OCI-LY7 (cell line): ENCODE measurements around the gene VCX. TPM values are rescaled to one million over a fixed set of nuclear protein-coding genes. Genes with fewer than 3 reads are reported as not detected.

Experiments
- BruUV-seq: library from RNA; stranded (reverse); fragments of 400-500 nt; replicated peaks from 2 replicates; lab custom pipeline; 2021; lab: Mats Ljungman, UMichigan
- CTCF ChIA-PET: fragments of 300-600 bp; sonication (Branson Sonifier 250); formaldehyde crosslinking; loops from one replicate; lab custom pipeline; 2022; ENCODE audit warnings: antibody characterized with exemption; ENCODE audit not compliant: unreplicated experiment; lab: Charles Lee
- POLR2A ChIA-PET: fragments of 300-600 bp; sonication (Branson Sonifier 250); formaldehyde crosslinking; loops from one replicate; lab custom pipeline; 2022; ENCODE audit warnings: antibody characterized with exemption; lab: Charles Lee
- DNase-seq: peaks from one replicate; pipeline ENCODE4 v3.0.0-alpha.2; 2015; ENCODE audit warnings: low spot score
- H2AFZ ChIP-seq: fragments of 200-600 bp; sonication (generic), shearing (Covaris generic); 2 replicates; pipeline ENCODE4 v1.6.1; 2014; ENCODE audit warnings: mild to moderate bottlenecking, antibody characterized with exemption, low read length, moderate library complexity
- H3K27ac ChIP-seq: fragments of 200-600 bp; sonication (generic); 2 replicates; pipeline ENCODE4 v1.5.1; 2014; ENCODE audit warnings: mixed run types, low read depth, mild to moderate bottlenecking, moderate library complexity, low read length, inconsistent platforms; ENCODE audit not compliant: poor library complexity, severe bottlenecking
- H3K36me3 ChIP-seq: fragments of 200-600 bp; sonication (generic); 2 replicates; pipeline ENCODE4 v1.6.1; 2014; ENCODE audit warnings: mild to moderate bottlenecking, antibody characterized with exemption, low read length, moderate library complexity, mixed read lengths; ENCODE audit not compliant: insufficient read depth
- H3K4me1 ChIP-seq: fragments of 200-600 bp; sonication (generic); 2 replicates; pipeline ENCODE4 v1.5.1; 2014; ENCODE audit warnings: mild to moderate bottlenecking, low read length; ENCODE audit not compliant: insufficient read depth, poor library complexity, severe bottlenecking
- H3K4me2 ChIP-seq: fragments of 200-600 bp; sonication (generic); 2 replicates; pipeline ENCODE4 v1.6.1; 2014; ENCODE audit warnings: mild to moderate bottlenecking, low read length
- H3K4me3 ChIP-seq: fragments of 200-600 bp; sonication (generic); 2 replicates; pipeline ENCODE4 v1.5.1; 2014; ENCODE audit warnings: mild to moderate bottlenecking, low read depth, low read length; ENCODE audit not compliant: poor library complexity, severe bottlenecking
- H3K79me2 ChIP-seq: fragments of 200-600 bp; sonication (generic); 2 replicates; pipeline ENCODE4 v1.6.1; 2016; ENCODE audit warnings: low read depth, mild to moderate bottlenecking, low read length, moderate library complexity, mixed read lengths; ENCODE audit not compliant: insufficient read depth
- H3K9me2 ChIP-seq: fragments of 200-600 bp; sonication (generic); 2 replicates; pipeline ENCODE4 v1.6.1; 2016; ENCODE audit warnings: mild to moderate bottlenecking, low read length, mixed read lengths; ENCODE audit not compliant: insufficient read depth
- H3K9me3 ChIP-seq: fragments of 200-600 bp; sonication (generic); 2 replicates; pipeline ENCODE4 v1.6.1; 2014; ENCODE audit warnings: mild to moderate bottlenecking, mixed run types, low read length, mixed read lengths
- H4K20me1 ChIP-seq: fragments of 200-600 bp; sonication (generic); 2 replicates; pipeline ENCODE4 v1.6.1; 2014; ENCODE audit warnings: mild to moderate bottlenecking, antibody characterized with exemption, low read length, moderate library complexity, mixed read lengths; ENCODE audit not compliant: insufficient read depth
- EZH2phosphoT487 ChIP-seq: fragments of 200-600 bp; sonication (generic); IDR thresholded peaks from 2 replicates; pipeline ENCODE4 v1.6.1; 2018; ENCODE audit warnings: low read depth, borderline replicate concordance, mild to moderate bottlenecking, mixed run types, antibody characterized with exemption, low read length, moderate library complexity, mixed read lengths
- intact Hi-C: fragments of 100-400 bp; cut with micrococcal nuclease; formaldehyde crosslinking; loops from one replicate; pipeline ENCODE4 v1.10.0; 2022; ENCODE audit not compliant: unreplicated experiment
- total RNA-seq, 2 experiments: library from RNA; depleted of rRNA in 1 of 2; stranded (reverse); fragments of >200 nt in 1 of 2; shearing (Covaris generic) in 1 of 2; gene quantifications; 2 replicates each; pipeline ENCODE4 v1.2.3, GENCODE V29; 2014 to 2022
- TF ChIP-seq, protein P1 (sequence below): fragments of 200-600 bp; sonication (generic); conservative IDR thresholded peaks from 2 replicates; pipeline ENCODE4 v1.5.1; 2014; ENCODE audit warnings: mild to moderate bottlenecking, antibody characterized with exemption, low read length, moderate library complexity, mixed read lengths

Gene VCX
- total RNA-seq, 2 experiments from 2014 or later: not detected

DNA sequence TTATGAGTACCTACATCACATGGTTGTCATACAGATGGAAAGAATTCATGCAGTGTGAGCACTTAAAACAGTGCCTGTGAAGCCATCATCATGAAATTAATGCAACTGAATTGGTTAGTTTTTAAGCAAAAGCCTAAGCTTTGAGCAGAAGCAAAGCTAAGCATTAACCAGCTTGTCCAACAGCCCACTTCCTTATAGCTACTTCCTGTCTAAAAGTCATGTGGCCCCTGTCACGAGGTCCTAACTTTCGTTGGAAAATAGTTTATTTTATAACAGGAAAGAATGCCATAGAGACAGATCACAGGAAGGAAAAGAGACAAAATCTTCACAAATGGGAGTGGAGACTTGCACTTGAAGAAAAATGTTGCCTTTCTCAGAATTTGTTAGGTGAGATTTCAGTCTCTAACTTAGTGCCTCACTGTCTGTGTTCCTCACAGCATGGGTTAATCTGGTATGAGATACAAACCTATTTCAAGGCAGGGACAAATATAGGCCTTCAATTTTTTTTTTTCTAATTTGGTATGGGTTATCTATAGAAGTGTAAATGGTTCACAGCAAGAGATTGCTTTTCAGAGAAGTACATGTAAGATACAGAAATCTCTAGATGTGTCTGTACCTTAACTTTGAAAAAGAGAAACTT lies 27.7 kb upstream of the VCX start:
- intact Hi-C loops: no loop called here
- Histone ChIP-seq H3K79me2 (no peaks in the 10 kb centered on the region), H3K4me1 (no peaks in the 10 kb centered on the region), H3K4me3 (no peak overlapping the region), H4K20me1 (no peaks in the 10 kb centered on the region), H2AFZ (peak overlapping the region; percentile 54), H3K9me2 (no peaks in the 10 kb centered on the region), H3K4me2 (no peak overlapping the region), H3K36me3 (no peaks in the 10 kb centered on the region), H3K27ac (no peak overlapping the region), H3K9me3 (no peaks in the 10 kb centered on the region)
- DNase-seq: no peak
- ChIA-PET POLR2A (no interaction called here), CTCF (no interaction called here)
- no peak for TF ChIP-seq EZH2phosphoT487
- TF ChIP-seq, protein P1, sequence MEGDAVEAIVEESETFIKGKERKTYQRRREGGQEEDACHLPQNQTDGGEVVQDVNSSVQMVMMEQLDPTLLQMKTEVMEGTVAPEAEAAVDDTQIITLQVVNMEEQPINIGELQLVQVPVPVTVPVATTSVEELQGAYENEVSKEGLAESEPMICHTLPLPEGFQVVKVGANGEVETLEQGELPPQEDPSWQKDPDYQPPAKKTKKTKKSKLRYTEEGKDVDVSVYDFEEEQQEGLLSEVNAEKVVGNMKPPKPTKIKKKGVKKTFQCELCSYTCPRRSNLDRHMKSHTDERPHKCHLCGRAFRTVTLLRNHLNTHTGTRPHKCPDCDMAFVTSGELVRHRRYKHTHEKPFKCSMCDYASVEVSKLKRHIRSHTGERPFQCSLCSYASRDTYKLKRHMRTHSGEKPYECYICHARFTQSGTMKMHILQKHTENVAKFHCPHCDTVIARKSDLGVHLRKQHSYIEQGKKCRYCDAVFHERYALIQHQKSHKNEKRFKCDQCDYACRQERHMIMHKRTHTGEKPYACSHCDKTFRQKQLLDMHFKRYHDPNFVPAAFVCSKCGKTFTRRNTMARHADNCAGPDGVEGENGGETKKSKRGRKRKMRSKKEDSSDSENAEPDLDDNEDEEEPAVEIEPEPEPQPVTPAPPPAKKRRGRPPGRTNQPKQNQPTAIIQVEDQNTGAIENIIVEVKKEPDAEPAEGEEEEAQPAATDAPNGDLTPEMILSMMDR: no peak
- BruUV-seq: no TSS peak

DNA sequence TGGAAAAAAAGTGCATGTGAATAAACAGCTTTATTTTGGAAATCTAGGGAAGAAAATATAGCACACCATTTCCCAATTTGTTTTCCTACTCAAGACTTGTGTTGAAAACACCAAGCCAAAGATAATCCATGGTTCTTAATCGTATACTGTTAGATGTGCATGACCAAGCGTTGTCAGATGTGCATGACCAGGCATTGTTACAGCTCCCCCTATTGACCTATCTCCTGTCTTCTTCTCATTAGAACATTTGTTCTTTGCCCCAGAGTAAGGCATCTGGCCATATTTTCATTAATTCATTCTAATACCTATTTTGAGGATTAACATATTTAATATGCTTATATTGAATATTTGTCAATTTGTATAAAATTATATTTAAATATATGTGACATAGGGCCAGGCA lies 14.4 kb upstream of the VCX start:
- ChIA-PET POLR2A (interaction anchor here (0.7 kb wide), 1 partner anchor 118 kb away, joined by 3 read pairs; no protein-coding TSS in a partner anchor), CTCF (no interaction called here)
- TF ChIP-seq, protein P1: peak; percentile 62
- TF ChIP-seq EZH2phosphoT487: no peak
- Histone ChIP-seq H3K9me2 (no peaks in the 10 kb centered on the region), H3K4me1 (no peaks in the 10 kb centered on the region), H3K27ac (no peak overlapping the region), H4K20me1 (no peaks in the 10 kb centered on the region), H3K9me3 (no peaks in the 10 kb centered on the region), H3K4me3 (no peak overlapping the region), H3K4me2 (no peak overlapping the region), H3K79me2 (no peaks in the 10 kb centered on the region), H2AFZ (no peak overlapping the region), H3K36me3 (no peaks in the 10 kb centered on the region)
- no TSS peak for BruUV-seq
- intact Hi-C loops: no loop called here
- peak; percentile 21 for DNase-seq
